Astrocyte (in vitro differentiated cells and primary cell): Measurements from ENCODE around the gene NUDT14. TPM values are rescaled to one million over a fixed set of nuclear protein-coding genes. Genes with fewer than 3 reads are reported as not detected.

ENCODE experiments used
- DNase-seq: peaks from one replicate; pipeline ENCODE4 v3.0.0-alpha.2; 2010; ENCODE audit warnings: low read depth
- FAIRE-seq: peaks from 2 replicates; lab custom pipeline; 2011; peaks lifted over from hg19 to GRCh38; lab: Jason Lieb, UNC
- H2AFZ ChIP-seq: 2 replicates; pipeline ENCODE4 v1.6.0; 2012; ENCODE audit warnings: low read depth, low read length, inconsistent platforms
- H3K27ac ChIP-seq: 2 replicates; pipeline ENCODE4 v1.5.1; 2011; ENCODE audit warnings: low read depth, low read length, inconsistent platforms
- H3K27me3 ChIP-seq: 2 replicates; pipeline ENCODE4 v1.6.0; 2011; ENCODE audit warnings: low read length, inconsistent platforms; ENCODE audit not compliant: insufficient read depth
- H3K36me3 ChIP-seq: 2 replicates; pipeline ENCODE4 v1.5.1; 2011; ENCODE audit warnings: low read length, inconsistent platforms; ENCODE audit not compliant: insufficient read depth
- H3K4me1 ChIP-seq: 2 replicates; pipeline ENCODE4 v1.5.1; 2011; ENCODE audit warnings: low read length, inconsistent platforms; ENCODE audit not compliant: insufficient read depth
- H3K4me2 ChIP-seq: 2 replicates; pipeline ENCODE4 v1.6.0; 2012; ENCODE audit warnings: low read length, inconsistent platforms
- H3K4me3 ChIP-seq: 2 replicates; pipeline ENCODE4 v1.5.1; 2011; ENCODE audit warnings: low read depth, mild to moderate bottlenecking, low read length, inconsistent platforms; ENCODE audit not compliant: insufficient read depth
- H3K79me2 ChIP-seq: 2 replicates; pipeline ENCODE4 v1.6.0; 2012; ENCODE audit warnings: mild to moderate bottlenecking, low read length, inconsistent platforms; ENCODE audit not compliant: insufficient read depth
- H3K9ac ChIP-seq: 2 replicates; pipeline ENCODE4 v1.6.0; 2012; ENCODE audit warnings: mild to moderate bottlenecking, low read length, inconsistent platforms
- H3K9me3 ChIP-seq: 2 replicates; pipeline ENCODE4 v1.5.1; 2012; ENCODE audit warnings: low read depth, mild to moderate bottlenecking, low read length, inconsistent platforms; ENCODE audit not compliant: insufficient read depth
- H4K20me1 ChIP-seq: 2 replicates; pipeline ENCODE4 v1.6.0; 2012; ENCODE audit warnings: low read length, inconsistent platforms; ENCODE audit not compliant: insufficient read depth
- H3K27ac Mint-ChIP-seq: one replicate; pipeline ENCODE4 v1.8.0; 2021; ENCODE audit warnings: mild to moderate bottlenecking, mixed read lengths; ENCODE audit not compliant: unreplicated experiment
- H3K27me3 Mint-ChIP-seq: one replicate; pipeline ENCODE4 v1.8.0; 2021; ENCODE audit warnings: low read depth, mixed read lengths; ENCODE audit not compliant: unreplicated experiment
- H3K36me3 Mint-ChIP-seq: one replicate; pipeline ENCODE4 v1.8.0; 2021; ENCODE audit warnings: low read depth, mixed read lengths; ENCODE audit not compliant: unreplicated experiment
- H3K4me1 Mint-ChIP-seq: one replicate; pipeline ENCODE4 v1.8.0; 2021; ENCODE audit warnings: low read depth, mixed read lengths; ENCODE audit not compliant: unreplicated experiment
- H3K4me3 Mint-ChIP-seq: one replicate; pipeline ENCODE4 v1.8.0; 2021; ENCODE audit warnings: mild to moderate bottlenecking, moderate library complexity, mixed read lengths; ENCODE audit not compliant: unreplicated experiment
- H3K9me3 Mint-ChIP-seq: one replicate; pipeline ENCODE4 v1.8.0; 2021; ENCODE audit warnings: mild to moderate bottlenecking, mixed read lengths; ENCODE audit not compliant: unreplicated experiment
- EZH2 ChIP-seq: IDR thresholded peaks from 2 replicates; pipeline ENCODE4 v1.6.1; 2012; ENCODE audit warnings: mild to moderate bottlenecking, low read length, inconsistent platforms; ENCODE audit not compliant: insufficient read depth
- total RNA-seq: library from RNA; stranded (reverse); gene quantifications from 2 replicates; pipeline ENCODE4 v1.2.1, GENCODE V29; 2021
- TF ChIP-seq, protein P1 (sequence below): IDR thresholded peaks from 2 replicates; pipeline ENCODE4 v1.5.1; 2011; ENCODE audit warnings: low read depth, mild to moderate bottlenecking, inconsistent platforms, low read length, moderate library complexity; ENCODE audit not compliant: insufficient read depth

The NUDT14 gene
- total RNA-seq, 1 donor from 2014 or later = 17.5 TPM

GRCh38 chr14:105159344-105159743, 21.8 kb downstream of the NUDT14 start:
- no peak for FAIRE-seq
- H3K27me3 ChIP-seq = peaks cover 10% of the 10 kb centered on the region

DNA sequence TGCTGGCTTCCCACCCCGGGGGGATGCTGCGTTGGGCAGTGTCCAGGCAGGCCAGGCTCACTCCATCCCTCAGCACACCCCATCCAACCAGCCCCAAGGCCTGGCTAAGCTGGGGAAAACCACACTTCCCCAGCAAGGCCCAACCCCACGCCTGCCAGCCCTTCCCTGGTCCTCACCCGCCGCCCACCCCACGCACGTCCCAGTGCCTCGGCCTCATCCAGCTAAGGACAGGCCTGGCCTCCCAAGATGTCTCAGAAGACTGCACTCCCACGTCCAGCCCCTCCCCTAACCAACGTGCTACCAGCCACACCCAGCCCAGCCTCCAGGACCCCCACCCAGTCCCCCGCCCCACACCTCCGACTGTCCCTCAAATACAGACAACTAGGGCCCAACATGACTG, 22.3 kb downstream of the NUDT14 start:
- Histone ChIP-seq H3K36me3 (no peaks in the 10 kb centered on the region), H3K4me2 (no peak overlapping the region), H3K27ac (no peak overlapping the region), H3K4me3 (no peak overlapping the region), H3K27me3 (peaks cover 10% of the 10 kb centered on the region), H3K9ac (no peak overlapping the region), H3K9me3 (no peaks in the 10 kb centered on the region), H2AFZ (no peak overlapping the region), H4K20me1 (peaks cover 4% of the 10 kb centered on the region), H3K4me1 (no peaks in the 10 kb centered on the region), H3K79me2 (no peaks in the 10 kb centered on the region)
- DNase-seq = no peak
- no peak overlapping the region for H3K27ac Mint-ChIP-seq
- TF ChIP-seq, protein P1, sequence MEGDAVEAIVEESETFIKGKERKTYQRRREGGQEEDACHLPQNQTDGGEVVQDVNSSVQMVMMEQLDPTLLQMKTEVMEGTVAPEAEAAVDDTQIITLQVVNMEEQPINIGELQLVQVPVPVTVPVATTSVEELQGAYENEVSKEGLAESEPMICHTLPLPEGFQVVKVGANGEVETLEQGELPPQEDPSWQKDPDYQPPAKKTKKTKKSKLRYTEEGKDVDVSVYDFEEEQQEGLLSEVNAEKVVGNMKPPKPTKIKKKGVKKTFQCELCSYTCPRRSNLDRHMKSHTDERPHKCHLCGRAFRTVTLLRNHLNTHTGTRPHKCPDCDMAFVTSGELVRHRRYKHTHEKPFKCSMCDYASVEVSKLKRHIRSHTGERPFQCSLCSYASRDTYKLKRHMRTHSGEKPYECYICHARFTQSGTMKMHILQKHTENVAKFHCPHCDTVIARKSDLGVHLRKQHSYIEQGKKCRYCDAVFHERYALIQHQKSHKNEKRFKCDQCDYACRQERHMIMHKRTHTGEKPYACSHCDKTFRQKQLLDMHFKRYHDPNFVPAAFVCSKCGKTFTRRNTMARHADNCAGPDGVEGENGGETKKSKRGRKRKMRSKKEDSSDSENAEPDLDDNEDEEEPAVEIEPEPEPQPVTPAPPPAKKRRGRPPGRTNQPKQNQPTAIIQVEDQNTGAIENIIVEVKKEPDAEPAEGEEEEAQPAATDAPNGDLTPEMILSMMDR = no peak
- no peak for TF ChIP-seq EZH2
- no peaks in the 10 kb centered on the region for H3K9me3 Mint-ChIP-seq
- H3K4me3 Mint-ChIP-seq = no peak overlapping the region
- H3K27me3 Mint-ChIP-seq = peaks cover 17% of the 10 kb centered on the region
- H3K36me3 Mint-ChIP-seq = peaks cover 2% of the 10 kb centered on the region
- H3K4me1 Mint-ChIP-seq = no peaks in the 10 kb centered on the region
- FAIRE-seq = no peak

More at GRCh38 chr14:105159344-105159743, 21.8 kb downstream of the NUDT14 start:
- Histone ChIP-seq H3K4me1 (no peaks in the 10 kb centered on the region), H3K79me2 (no peaks in the 10 kb centered on the region), H3K4me2 (no peak overlapping the region), H3K27ac (no peak overlapping the region), H3K9me3 (no peaks in the 10 kb centered on the region), H3K4me3 (no peak overlapping the region), H2AFZ (no peak overlapping the region), H3K36me3 (no peaks in the 10 kb centered on the region), H4K20me1 (peaks cover 4% of the 10 kb centered on the region), H3K9ac (no peak overlapping the region)
- Mint-ChIP-seq H3K27me3 (peaks cover 15% of the 10 kb centered on the region), H3K4me3 (no peak overlapping the region), H3K4me1 (no peaks in the 10 kb centered on the region), H3K36me3 (peaks cover 2% of the 10 kb centered on the region), H3K27ac (no peak overlapping the region), H3K9me3 (no peaks in the 10 kb centered on the region)
- DNase-seq = no peak
- no peak for TF ChIP-seq EZH2
- TF ChIP-seq, protein P1 = no peak

- Histone ChIP-seq H3K79me2 (no peaks in the 10 kb centered on the region), H4K20me1 (peaks cover 4% of the 10 kb centered on the region), H3K27ac (no peak overlapping the region), H3K4me3 (no peak overlapping the region), H3K27me3 (peaks cover 10% of the 10 kb centered on the region), H3K9me3 (no peaks in the 10 kb centered on the region), H3K4me1 (no peaks in the 10 kb centered on the region), H2AFZ (no peak overlapping the region), H3K9ac (no peak overlapping the region), H3K4me2 (no peak overlapping the region), H3K36me3 (no peaks in the 10 kb centered on the region)
- H3K4me1 Mint-ChIP-seq = no peaks in the 10 kb centered on the region
- no peaks in the 10 kb centered on the region for H3K9me3 Mint-ChIP-seq
- H3K27me3 Mint-ChIP-seq = peaks cover 17% of the 10 kb centered on the region
- H3K27ac Mint-ChIP-seq = no peak overlapping the region
- peaks cover 2% of the 10 kb centered on the region for H3K36me3 Mint-ChIP-seq
- DNase-seq (no peak), FAIRE-seq (no peak)
- TF ChIP-seq EZH2 = no peak
- TF ChIP-seq, protein P1 = no peak
- no peak overlapping the region for H3K4me3 Mint-ChIP-seq
These were observed 23.2 kb downstream of the NUDT14 start for GRCh38 chr14:105157872-105158271.
